ENCODE data around the gene C14orf119. TPM values are rescaled to one million over a fixed set of nuclear protein-coding genes. Genes with fewer than 3 reads are reported as not detected.

C14orf119 gene
- polyA plus RNA-seq, 3 donors from 2014 or later, result 85.2 to 184 (median 135) TPM

DNA sequence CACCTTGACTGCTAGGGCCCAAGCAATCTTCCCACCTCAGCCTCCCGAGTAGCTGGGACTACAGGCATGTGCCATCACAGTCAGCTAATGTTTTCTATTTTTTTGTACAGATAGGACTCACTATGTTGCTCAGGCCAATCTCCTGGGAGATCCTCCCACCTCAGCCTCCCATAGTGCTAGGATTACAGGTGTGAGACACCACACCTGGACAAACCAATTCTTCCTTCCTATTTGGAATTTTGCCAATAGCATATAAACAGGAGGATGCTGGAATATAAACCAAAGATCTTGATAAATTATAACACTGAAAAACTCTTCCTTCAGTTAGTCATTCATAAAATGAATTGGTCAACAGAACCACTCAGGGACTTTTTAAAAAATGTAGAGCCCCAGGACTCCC is 8.7 kb upstream of the C14orf119 start:
- Mint-ChIP-seq H3K27me3 (ENCODE audit: low read depth in 3 of 3) (no peaks in the 10 kb centered on the region), H3K9me3 (no peaks in the 10 kb centered on the region), H3K36me3 (peaks cover 21 to 42% (median 34%) of the 10 kb centered on the region in 3 donors), H3K27ac (no peak overlapping the region), H3K4me3 (no peak overlapping the region), H3K4me1 (peaks cover 3 to 52% of the 10 kb centered on the region in 2 donors)
- DNase-seq, result no peak

DNA sequence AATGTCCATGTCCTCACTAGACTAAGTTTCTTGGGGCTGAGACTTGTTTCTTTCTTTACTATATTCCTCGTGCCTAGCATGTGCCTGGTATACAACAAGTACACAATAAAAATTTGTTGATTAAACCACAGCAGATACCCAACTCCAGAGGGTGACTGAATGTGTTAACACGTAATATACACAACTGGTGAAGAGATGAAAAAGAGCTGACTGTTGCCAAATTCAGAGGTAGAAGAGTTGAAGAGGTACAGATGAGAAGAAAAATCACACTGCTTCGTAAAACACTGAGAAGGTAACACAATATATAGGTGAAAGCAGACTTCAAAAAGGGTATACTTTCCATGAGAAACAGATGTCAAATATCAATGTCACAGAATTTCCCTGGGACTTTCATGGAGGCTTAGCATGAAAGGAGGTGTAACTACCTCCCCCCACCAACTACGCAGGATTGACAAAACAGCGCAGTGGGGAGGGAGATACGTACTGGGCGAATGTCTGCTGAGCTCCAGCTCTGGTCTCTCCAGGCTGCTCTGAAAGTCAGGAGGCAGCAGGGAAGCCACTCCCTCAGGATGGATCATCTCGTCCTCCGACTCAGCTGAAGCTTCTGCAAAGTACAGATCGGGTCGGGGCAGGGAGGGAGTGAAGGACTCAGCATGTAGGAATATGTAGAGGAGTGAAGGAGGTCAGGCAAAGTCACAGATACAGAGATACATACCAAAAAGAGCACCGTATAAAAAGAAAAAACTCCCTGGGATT is 5.6 kb upstream of the C14orf119 start:
- no peaks in the 10 kb centered on the region for H3K27me3 Mint-ChIP-seq (ENCODE audit: low read depth in 3 of 3)
- H3K9me3 Mint-ChIP-seq, result no peaks in the 10 kb centered on the region
- peaks cover 9 to 49% of the 10 kb centered on the region in 2 donors for H3K4me1 Mint-ChIP-seq
- no peak overlapping the region for H3K4me3 Mint-ChIP-seq
- peak overlapping the region in 1 of 6 donors; percentile 9 for H3K27ac Mint-ChIP-seq
- DNase-seq, result no peak
- peaks cover 25 to 42% (median 37%) of the 10 kb centered on the region in 3 donors for H3K36me3 Mint-ChIP-seq

DNA sequence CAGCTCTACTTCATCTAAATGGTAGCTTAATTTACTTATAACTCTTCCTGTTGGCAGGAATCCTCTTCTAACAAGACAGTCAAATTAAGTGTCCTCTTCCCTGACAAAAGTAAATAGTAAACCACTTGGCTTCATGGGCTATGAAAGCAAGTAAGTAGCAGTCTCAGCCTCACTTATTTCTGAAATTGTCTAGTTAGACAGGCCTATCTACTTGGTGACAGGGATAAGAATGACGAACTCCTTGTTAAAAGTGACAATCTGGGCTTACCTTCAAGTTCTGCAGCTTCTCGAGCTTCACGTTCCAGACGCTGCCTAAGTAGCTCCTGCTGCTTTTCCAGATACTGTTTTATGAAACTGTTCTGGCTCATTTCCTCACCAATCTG is 5.1 kb upstream of the C14orf119 start:
- Mint-ChIP-seq H3K4me1 (peaks cover 9 to 45% of the 10 kb centered on the region in 2 donors), H3K27ac (peak overlapping the region in 2 of 6 donors; percentile 9 to 29)

DNA sequence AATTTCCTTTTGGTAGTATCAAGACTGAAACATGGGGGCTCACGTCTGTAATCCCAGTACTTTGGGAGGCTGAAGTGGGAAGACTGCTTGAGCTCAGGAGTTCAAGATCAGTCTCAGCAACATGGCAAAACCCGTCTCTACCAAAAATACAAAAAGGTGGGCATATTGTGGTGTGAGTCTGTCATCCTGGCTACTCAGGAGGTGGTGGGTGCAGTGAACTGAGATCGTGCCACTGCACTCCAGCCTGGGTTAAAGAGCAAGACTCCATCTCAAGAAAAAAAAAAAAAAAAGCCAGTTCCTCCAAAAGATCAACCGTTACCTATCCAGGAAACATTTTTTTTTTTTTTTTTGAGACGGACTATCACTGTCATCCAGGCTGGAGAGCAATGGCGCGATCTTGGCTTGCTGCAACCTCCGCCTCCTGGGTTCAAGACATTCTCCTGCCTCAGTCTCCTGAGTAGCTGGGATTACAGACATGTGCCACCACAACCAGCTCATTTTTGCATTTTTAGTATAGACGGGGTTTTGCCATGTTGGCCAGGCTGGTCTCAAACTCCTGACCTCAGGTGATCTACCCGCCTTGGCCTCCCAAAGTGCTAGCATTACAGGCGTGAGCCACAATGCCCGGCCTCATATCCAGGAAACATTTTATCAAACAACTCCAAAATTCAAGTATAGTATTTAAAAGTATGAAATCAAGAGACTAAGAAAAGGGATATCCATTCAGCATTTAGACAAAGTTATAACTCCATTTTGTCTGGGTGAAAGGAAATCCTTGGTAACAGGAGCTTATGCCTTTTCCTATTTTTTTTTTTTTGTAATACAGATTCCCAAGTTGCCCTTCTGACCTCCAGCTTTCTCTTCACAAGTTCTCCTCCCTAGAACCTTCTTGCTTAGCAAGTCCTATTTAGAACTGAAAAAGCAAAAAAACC is 3.7 kb upstream of the C14orf119 start:
- H3K4me1 Mint-ChIP-seq, result peaks cover 9 to 32% of the 10 kb centered on the region in 2 donors

More for the DNA sequence above, 5.1 kb upstream of the C14orf119 start:
- H3K27me3 Mint-ChIP-seq (ENCODE audit: low read depth in 3 of 3), result no peaks in the 10 kb centered on the region
- H3K9me3 Mint-ChIP-seq, result no peaks in the 10 kb centered on the region
- no peak for DNase-seq
- peaks cover 24 to 36% (median 34%) of the 10 kb centered on the region in 3 donors for H3K36me3 Mint-ChIP-seq
- no peak overlapping the region for H3K4me3 Mint-ChIP-seq

DNA sequence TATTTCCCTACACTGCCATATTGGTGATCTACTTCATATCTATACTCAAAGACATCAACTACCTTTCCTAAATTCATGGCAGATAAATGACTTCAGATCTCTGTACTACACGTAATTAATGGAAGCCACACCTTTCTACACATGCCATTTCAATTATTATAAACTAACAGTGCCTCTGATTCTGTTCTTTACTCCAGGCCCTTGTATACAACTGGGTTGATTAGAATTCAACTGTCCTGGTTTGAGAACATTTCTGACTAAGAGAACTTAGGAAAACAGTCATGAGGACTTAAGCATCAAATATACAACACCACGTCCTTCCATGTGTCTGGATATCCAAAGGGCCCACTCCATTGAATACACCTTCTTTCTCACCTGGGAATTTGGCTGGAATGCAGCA is 2.2 kb upstream of the C14orf119 start:
- H3K4me3 Mint-ChIP-seq, result peak overlapping the region in 3 of 5 donors; percentile 25 to 54 (median 29)
- H3K36me3 Mint-ChIP-seq, result peaks cover 21 to 25% (median 22%) of the 10 kb centered on the region in 3 donors
- no peak for DNase-seq
- peak overlapping the region in 4 of 6 donors; percentile 6 to 35 (median 18) for H3K27ac Mint-ChIP-seq
- no peaks in the 10 kb centered on the region for H3K27me3 Mint-ChIP-seq (ENCODE audit: low read depth in 3 of 3)
- peaks cover 9 to 19% of the 10 kb centered on the region in 2 donors for H3K4me1 Mint-ChIP-seq
- no peaks in the 10 kb centered on the region for H3K9me3 Mint-ChIP-seq

More for the DNA sequence above, 3.7 kb upstream of the C14orf119 start:
- Mint-ChIP-seq H3K4me3 (no peak overlapping the region), H3K27me3 (ENCODE audit: low read depth in 3 of 3) (no peaks in the 10 kb centered on the region), H3K9me3 (no peaks in the 10 kb centered on the region), H3K27ac (peak overlapping the region in 2 of 6 donors; percentile 20 to 21), H3K36me3 (peaks cover 20 to 33% (median 27%) of the 10 kb centered on the region in 3 donors)
- no peak for DNase-seq

DNA sequence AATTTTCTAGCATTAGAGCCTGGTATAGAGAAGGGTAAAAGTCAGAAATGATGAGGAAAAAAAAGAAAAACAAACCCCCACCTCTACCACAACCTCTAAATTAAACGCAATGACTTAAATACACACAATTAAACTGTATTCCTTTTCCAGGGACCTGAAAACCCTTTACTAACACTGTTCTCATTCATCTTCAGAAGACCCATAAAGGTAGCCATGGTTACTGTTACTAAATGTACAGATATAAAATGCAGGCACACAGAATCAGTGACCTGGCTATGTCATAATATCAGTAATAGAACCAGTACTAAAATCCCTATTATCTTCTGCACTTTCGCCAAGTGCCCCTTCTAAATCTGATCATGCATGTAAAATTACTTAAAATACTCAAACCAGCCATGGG is 1.8 kb upstream of the C14orf119 start:
- Mint-ChIP-seq H3K4me3 (peak overlapping the region in 2 of 5 donors; percentile 29 to 54), H3K27ac (peak overlapping the region in 3 of 6 donors; percentile 6 to 17 (median 10)), H3K4me1 (peaks cover 9 to 17% of the 10 kb centered on the region in 2 donors), H3K36me3 (peaks cover 21 to 25% (median 22%) of the 10 kb centered on the region in 3 donors), H3K9me3 (no peaks in the 10 kb centered on the region), H3K27me3 (ENCODE audit: low read depth in 3 of 3) (no peaks in the 10 kb centered on the region)
- no peak for DNase-seq

DNA sequence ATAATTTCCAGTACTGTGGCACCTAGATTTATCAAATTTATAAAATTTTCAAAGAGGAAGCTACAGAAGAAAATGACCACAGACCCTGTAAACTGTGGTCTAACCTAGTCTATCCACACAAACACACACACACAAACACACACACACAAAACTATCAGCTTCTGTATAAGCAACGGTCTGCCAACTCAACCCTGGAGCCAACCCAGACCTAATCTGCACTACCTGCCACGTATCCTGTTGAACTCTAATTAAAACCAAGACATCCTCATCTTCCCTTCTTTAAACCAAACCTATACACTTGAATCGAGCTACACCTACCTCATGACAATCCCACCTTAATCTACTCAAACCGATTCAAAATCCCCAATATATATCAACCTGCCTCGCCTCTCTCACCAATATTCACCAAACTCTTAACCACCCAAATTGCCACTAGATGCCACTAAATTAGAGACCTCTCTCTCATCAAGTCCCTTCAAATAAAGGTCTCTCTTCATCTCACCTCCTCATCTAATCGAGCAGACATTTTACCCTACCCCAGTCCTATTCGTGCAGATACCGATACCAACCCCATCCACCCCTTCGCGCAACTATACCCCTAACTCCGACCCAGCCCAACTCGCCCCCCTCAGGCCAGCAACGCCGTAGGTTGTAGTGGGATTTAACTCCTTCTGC is 1.2 kb upstream of the C14orf119 start:
- DNase-seq, result no peak
- H3K27me3 Mint-ChIP-seq (ENCODE audit: low read depth in 3 of 3), result no peaks in the 10 kb centered on the region
- H3K36me3 Mint-ChIP-seq, result peaks cover 21 to 27% (median 26%) of the 10 kb centered on the region in 3 donors
- H3K4me1 Mint-ChIP-seq, result peaks cover 10 to 21% of the 10 kb centered on the region in 2 donors
- no peak overlapping the region for H3K27ac Mint-ChIP-seq
- no peak overlapping the region for H3K4me3 Mint-ChIP-seq
- no peaks in the 10 kb centered on the region for H3K9me3 Mint-ChIP-seq

DNA sequence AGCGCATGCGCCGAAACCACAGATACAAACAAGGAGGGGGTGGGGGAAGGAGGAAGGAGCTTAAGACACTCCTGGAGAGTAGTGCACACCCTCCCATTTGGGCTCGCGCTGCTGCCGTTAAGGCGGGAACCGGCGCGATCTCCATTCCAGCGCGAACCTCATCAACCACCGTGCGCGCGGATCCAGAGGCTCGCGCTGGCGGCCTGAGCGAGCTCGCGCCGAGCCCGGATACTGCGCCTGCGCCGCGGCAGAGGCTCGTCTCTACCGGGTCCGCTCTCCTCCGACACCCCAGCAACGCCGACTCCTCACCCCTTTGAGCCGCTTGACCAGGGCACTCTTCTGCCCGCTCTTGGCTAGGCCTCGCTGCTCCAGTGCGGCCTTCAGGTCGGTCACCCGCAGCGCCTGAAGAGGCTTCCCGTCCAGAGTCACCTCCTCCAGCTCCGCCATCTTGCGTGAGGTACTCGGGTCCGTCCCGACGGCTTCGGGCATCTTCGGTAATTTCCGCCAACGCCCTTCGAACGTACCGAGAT is 574 bp upstream of the C14orf119 start, which contains the start of gene ACIN1:
TSS of gene ACIN1 (minus strand) at position 471 of the 530 bp plus-strand sequence. CDS start at position 447, 24 bp downstream.
- no peaks in the 10 kb centered on the region for H3K27me3 Mint-ChIP-seq (ENCODE audit: low read depth in 3 of 3)
- no peak within 1 kb of the TSS for H3K4me3 Mint-ChIP-seq
- H3K4me1 Mint-ChIP-seq, result peaks cover 11 to 18% of the 10 kb centered on the region in 2 donors
- DNase-seq, result no peak
- H3K27ac Mint-ChIP-seq, result no peak within 1 kb of the TSS
- no peaks in the 10 kb centered on the region for H3K9me3 Mint-ChIP-seq
- peaks cover 15 to 23% (median 22%) of the 10 kb centered on the region in 3 donors for H3K36me3 Mint-ChIP-seq

DNA sequence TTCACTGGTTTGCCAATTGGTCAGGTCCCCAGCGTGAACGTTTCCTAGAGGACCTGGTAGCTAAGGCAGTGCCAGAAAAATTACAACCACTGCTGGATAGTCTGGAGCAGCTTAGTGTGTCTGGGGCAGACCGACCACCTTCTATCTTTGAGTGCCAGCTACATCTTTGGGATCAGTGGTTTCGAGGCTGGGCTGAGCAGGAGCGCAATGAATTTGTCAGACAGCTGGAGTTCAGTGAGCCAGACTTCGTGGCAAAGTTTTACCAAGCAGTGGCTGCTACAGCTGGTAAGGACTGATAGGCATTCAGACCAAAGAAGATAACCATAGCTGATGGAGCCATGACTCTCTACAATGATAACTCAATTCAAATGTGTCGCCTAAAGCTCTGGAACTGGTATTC is 2.5 kb downstream of the C14orf119 start:
- Mint-ChIP-seq H3K4me3 (peak overlapping the region in 3 of 5 donors; percentile 1 to 68 (median 59)), H3K27me3 (ENCODE audit: low read depth in 3 of 3) (peaks cover 0 to 2% (median 0%) of the 10 kb centered on the region in 3 donors), H3K9me3 (no peaks in the 10 kb centered on the region), H3K36me3 (peaks cover 0 to 15% (median 9%) of the 10 kb centered on the region in 3 donors), H3K27ac (peak overlapping the region in 4 of 6 donors; percentile 54 to 86 (median 70)), H3K4me1 (peaks cover 2 to 7% of the 10 kb centered on the region in 2 donors)
- no peak for DNase-seq

DNA sequence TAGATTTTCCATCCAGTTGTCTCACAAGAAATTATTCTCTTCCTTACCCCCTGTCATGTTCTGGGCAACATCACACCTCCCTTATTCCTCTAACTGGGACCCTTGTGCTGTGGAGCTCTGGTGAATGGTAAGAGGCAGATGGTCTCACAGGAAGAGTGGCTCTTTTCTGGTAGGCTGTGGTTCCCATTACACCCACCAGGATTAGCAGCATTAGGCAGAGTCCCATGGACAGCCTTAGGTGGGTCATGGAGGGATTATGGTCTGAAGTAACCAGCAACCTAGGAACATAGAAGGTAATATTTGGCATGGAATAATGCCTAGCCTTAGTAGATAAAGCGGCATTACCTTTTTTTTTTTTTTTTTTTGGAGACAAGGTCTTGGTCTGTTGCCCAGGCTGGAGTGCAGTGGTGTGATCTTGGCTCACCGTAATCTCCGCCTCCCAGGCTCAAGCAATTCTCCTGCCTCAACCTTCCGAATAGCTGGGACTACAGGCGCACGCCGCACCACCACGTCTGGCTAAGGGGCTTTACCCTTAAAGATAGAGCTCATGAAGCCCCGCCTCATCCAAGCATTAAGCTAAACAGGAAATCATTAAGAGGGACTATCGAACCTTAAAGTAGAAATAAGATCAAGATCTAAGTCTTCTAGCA is 4.0 kb downstream of the C14orf119 start:
- peaks cover 0 to 15% (median 9%) of the 10 kb centered on the region in 3 donors for H3K36me3 Mint-ChIP-seq
- no peak overlapping the region for H3K4me3 Mint-ChIP-seq
- H3K9me3 Mint-ChIP-seq, result no peaks in the 10 kb centered on the region
- H3K27me3 Mint-ChIP-seq (ENCODE audit: low read depth in 3 of 3), result peaks cover 0 to 3% (median 0%) of the 10 kb centered on the region in 3 donors
- no peak for DNase-seq
- peaks cover 2 to 7% of the 10 kb centered on the region in 2 donors for H3K4me1 Mint-ChIP-seq
- peak overlapping the region in 2 of 6 donors; percentile 10 to 37 for H3K27ac Mint-ChIP-seq

DNA sequence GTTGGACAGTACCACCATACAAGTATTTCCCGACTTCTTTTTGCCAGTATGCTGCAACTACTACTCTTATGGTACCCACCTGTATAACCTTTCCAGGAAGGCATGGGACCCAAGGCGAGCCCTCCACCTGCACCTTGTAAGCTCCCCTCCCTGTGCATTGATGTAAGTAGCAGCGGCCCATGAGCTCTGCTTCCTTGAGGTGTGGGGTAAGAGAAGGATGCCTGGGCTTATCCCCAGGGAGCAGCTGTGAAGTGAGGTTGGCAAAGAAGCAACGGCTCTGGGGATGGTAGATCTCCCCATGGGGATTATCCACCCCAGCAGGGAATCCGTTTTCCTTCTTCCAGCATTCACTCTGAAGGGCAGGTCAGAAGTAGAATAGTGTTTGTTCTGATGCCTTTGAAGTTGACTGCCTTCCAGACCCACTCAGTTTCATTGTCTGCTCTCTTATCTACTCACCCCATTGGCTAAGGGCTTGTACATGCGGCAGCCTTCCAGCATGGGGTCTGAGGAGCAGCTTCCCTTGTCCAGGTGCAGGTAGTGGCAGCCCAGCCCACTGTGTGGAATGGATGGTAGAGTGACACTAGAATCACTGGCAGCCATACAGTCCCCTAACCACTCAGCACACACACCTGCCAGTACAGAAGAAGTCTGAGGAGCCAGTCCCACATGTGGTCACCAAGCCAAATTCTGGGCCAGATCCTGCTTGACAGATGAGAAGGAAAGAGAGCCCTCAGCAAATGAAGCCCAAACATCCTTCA is 6.1 kb downstream of the C14orf119 start:
- peaks cover 0 to 15% (median 9%) of the 10 kb centered on the region in 3 donors for H3K36me3 Mint-ChIP-seq
- no peak for DNase-seq
- peaks cover 2 to 7% of the 10 kb centered on the region in 2 donors for H3K4me1 Mint-ChIP-seq
- H3K9me3 Mint-ChIP-seq, result no peaks in the 10 kb centered on the region
- no peak overlapping the region for H3K4me3 Mint-ChIP-seq
- peak overlapping the region in 1 of 6 donors; percentile 40 for H3K27ac Mint-ChIP-seq
- peaks cover 0 to 3% (median under 1%) of the 10 kb centered on the region in 3 donors for H3K27me3 Mint-ChIP-seq (ENCODE audit: low read depth in 3 of 3)
